DND-41 (cell line): ENCODE data around the gene EFR3B.

Source experiments
- ATAC-seq: fragments of 200-7000 bp; cut with Tn5 transposase; 3 replicates; pipeline ENCODE4 v1.9.1; 2021; ENCODE audit warnings: low read depth; ENCODE audit not compliant: insufficient read depth
- DNase-seq: peaks from one replicate; pipeline ENCODE4 v3.0.0-alpha.2; 2020
- H2AFZ ChIP-seq: 2 replicates; pipeline ENCODE4 v1.6.0; 2012; ENCODE audit warnings: low read depth, low read length
- H3K27ac ChIP-seq: 2 replicates; pipeline ENCODE4 v1.5.1; 2012; ENCODE audit warnings: low read length, inconsistent platforms
- H3K27me3 ChIP-seq: fragments of 200-600 bp; sonication (generic); 2 replicates; pipeline ENCODE4 v1.6.0; 2012; ENCODE audit warnings: low read length, mild to moderate bottlenecking, inconsistent platforms; ENCODE audit not compliant: insufficient read depth, poor library complexity
- H3K36me3 ChIP-seq: 2 replicates; pipeline ENCODE4 v1.5.1; 2012; ENCODE audit warnings: low read length, inconsistent platforms; ENCODE audit not compliant: insufficient read depth
- H3K4me1 ChIP-seq: 2 replicates; pipeline ENCODE4 v1.5.1; 2012; ENCODE audit warnings: mild to moderate bottlenecking, low read length; ENCODE audit not compliant: insufficient read depth
- H3K4me2 ChIP-seq: 2 replicates; pipeline ENCODE4 v1.6.0; 2012; ENCODE audit warnings: mild to moderate bottlenecking, moderate library complexity, low read length, inconsistent platforms; ENCODE audit not compliant: insufficient read depth
- H3K4me3 ChIP-seq, 2 experiments: fragments of 200-600 bp in 1 of 2; shearing (Covaris generic) in 1 of 2; 2 replicates each; pipeline ENCODE4 v1.5.1; 2012 to 2016; ENCODE audit warnings: inconsistent platforms in 2 of 2, low read length in 2 of 2, mild to moderate bottlenecking in 2 of 2, low read depth in 1 of 2, moderate library complexity in 1 of 2
- H3K79me2 ChIP-seq: 2 replicates; pipeline ENCODE4 v1.6.0; 2012; ENCODE audit warnings: low read length, inconsistent platforms; ENCODE audit not compliant: insufficient read depth
- H3K9ac ChIP-seq: 2 replicates; pipeline ENCODE4 v1.6.0; 2012; ENCODE audit warnings: low read depth, mild to moderate bottlenecking, inconsistent platforms, low read length, moderate library complexity
- H3K9me3 ChIP-seq: 2 replicates; pipeline ENCODE4 v1.5.1; 2012; ENCODE audit warnings: low read length, moderate library complexity, mild to moderate bottlenecking, inconsistent platforms; ENCODE audit not compliant: insufficient read depth, severe bottlenecking
- H4K20me1 ChIP-seq: 2 replicates; pipeline ENCODE4 v1.6.0; 2012; ENCODE audit warnings: low read length; ENCODE audit not compliant: insufficient read depth
- EZH2 ChIP-seq: IDR thresholded peaks from 3 replicates; pipeline ENCODE4 v1.6.1; 2012; ENCODE audit warnings: borderline replicate concordance, low read depth, mild to moderate bottlenecking, moderate library complexity, low read length, inconsistent platforms; ENCODE audit not compliant: severe bottlenecking
- TF ChIP-seq, protein P1 (sequence below): IDR thresholded peaks from 2 replicates; pipeline ENCODE4 v1.5.1; 2012; ENCODE audit warnings: borderline replicate concordance, low read length, moderate library complexity, mild to moderate bottlenecking; ENCODE audit not compliant: poor library complexity, severe bottlenecking; ENCODE audit errors: extremely low read depth

Gene EFR3B

DNA sequence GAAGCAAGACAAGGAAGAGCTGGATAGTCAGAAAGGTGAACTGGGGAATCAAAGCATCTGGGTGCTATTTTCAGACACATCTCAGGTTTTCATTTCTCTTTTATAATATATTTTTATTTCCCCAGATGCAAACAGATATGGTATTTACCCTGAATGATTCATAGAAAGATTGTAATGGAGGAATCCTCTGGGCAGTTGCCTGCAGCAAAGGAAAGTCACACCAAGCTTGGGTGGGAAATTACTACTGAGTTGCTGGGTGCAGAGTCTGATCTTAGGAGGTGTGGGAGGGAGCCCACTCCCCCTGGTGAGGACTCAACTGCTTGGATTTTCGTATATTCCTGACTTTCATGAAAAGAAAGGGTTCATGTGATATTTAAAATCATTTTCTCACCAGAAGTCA, 2.1 kb downstream of the EFR3B start:
- no peak overlapping the region for H3K4me2 ChIP-seq
- ATAC-seq (no peak), DNase-seq (no peak)
- no peaks in the 10 kb centered on the region for H3K79me2 ChIP-seq
- peaks cover 35% of the 10 kb centered on the region for H3K27me3 ChIP-seq
- peaks cover 18% of the 10 kb centered on the region for H3K4me1 ChIP-seq
- H4K20me1 ChIP-seq: peaks cover 17% of the 10 kb centered on the region
- no peaks in the 10 kb centered on the region for H3K36me3 ChIP-seq
- H3K9me3 ChIP-seq: no peaks in the 10 kb centered on the region
- H3K4me3 ChIP-seq: no peak overlapping the region
- H2AFZ ChIP-seq: no peak overlapping the region
- no peak overlapping the region for H3K9ac ChIP-seq
- TF ChIP-seq, protein P1, sequence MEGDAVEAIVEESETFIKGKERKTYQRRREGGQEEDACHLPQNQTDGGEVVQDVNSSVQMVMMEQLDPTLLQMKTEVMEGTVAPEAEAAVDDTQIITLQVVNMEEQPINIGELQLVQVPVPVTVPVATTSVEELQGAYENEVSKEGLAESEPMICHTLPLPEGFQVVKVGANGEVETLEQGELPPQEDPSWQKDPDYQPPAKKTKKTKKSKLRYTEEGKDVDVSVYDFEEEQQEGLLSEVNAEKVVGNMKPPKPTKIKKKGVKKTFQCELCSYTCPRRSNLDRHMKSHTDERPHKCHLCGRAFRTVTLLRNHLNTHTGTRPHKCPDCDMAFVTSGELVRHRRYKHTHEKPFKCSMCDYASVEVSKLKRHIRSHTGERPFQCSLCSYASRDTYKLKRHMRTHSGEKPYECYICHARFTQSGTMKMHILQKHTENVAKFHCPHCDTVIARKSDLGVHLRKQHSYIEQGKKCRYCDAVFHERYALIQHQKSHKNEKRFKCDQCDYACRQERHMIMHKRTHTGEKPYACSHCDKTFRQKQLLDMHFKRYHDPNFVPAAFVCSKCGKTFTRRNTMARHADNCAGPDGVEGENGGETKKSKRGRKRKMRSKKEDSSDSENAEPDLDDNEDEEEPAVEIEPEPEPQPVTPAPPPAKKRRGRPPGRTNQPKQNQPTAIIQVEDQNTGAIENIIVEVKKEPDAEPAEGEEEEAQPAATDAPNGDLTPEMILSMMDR: no peak
- TF ChIP-seq EZH2: no peak
- no peak overlapping the region for H3K27ac ChIP-seq

GRCh38 chr2:25044990-25045389, 3.1 kb downstream of the EFR3B start:
- Histone ChIP-seq H3K27ac (no peak overlapping the region), H3K9me3 (no peaks in the 10 kb centered on the region), H2AFZ (no peak overlapping the region), H3K36me3 (no peaks in the 10 kb centered on the region), H3K9ac (no peak overlapping the region), H3K27me3 (peaks cover 38% of the 10 kb centered on the region), H4K20me1 (peaks cover 17% of the 10 kb centered on the region), H3K79me2 (no peaks in the 10 kb centered on the region), H3K4me3 (no peak overlapping the region), H3K4me1 (peaks cover 18% of the 10 kb centered on the region), H3K4me2 (no peak overlapping the region)
- ATAC-seq: no peak
- no peak for DNase-seq
- TF ChIP-seq, protein P1: no peak
- TF ChIP-seq EZH2: no peak

DNA sequence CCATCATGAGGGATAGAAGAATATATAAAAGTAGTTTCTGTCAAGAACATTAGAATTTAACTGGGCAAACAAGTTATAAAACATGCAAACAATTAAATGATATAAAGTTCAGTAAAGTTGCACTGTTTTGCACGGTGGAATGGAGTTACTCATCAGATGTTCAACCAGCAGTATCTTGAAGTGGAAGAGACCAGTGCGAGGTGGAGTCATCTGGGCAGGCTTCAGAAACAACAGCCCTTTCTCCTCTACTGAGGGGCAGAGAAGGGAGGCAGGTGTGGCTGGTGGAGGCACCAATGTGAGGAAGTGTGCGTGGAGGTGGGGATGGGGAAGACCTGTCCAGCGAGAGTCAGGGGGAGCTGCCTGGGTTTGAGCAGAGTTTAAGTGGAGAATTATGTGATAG, 7.5 kb downstream of the EFR3B start:
- Histone ChIP-seq H4K20me1 (no peaks in the 10 kb centered on the region), H3K9me3 (no peaks in the 10 kb centered on the region), H3K27me3 (peaks cover 15% of the 10 kb centered on the region), H3K4me1 (no peaks in the 10 kb centered on the region), H3K4me2 (no peak overlapping the region), H3K9ac (no peak overlapping the region), H3K4me3 (no peak overlapping the region), H3K36me3 (no peaks in the 10 kb centered on the region), H3K27ac (no peak overlapping the region), H3K79me2 (no peaks in the 10 kb centered on the region), H2AFZ (no peak overlapping the region)
- ATAC-seq: no peak
- DNase-seq: no peak
- no peak for TF ChIP-seq EZH2
- TF ChIP-seq, protein P1: no peak

DNA sequence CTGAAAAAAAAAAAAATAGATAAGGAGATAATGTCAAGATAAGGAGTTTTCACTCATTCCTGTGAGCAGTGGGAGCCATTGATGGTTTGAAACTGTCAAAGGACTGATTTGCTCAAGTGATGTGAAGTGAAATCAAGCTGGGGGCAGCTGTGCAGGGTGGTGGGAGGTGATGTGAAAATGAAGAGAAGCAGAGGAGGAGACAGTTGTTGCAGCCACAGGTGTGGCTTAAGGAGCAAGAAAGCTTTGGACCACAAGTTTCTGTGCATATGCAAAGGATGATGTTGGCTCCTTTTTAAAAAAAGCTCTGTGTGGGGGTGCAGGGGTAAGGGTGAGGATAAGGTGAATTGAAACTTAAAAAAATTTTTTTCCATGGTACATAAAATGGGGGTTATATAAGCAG, 8.3 kb downstream of the EFR3B start:
- no peaks in the 10 kb centered on the region for H3K36me3 ChIP-seq
- no peaks in the 10 kb centered on the region for H3K79me2 ChIP-seq
- TF ChIP-seq, protein P1: no peak
- no peak for TF ChIP-seq EZH2
- no peaks in the 10 kb centered on the region for H4K20me1 ChIP-seq
- H3K4me2 ChIP-seq: no peak overlapping the region
- no peaks in the 10 kb centered on the region for H3K9me3 ChIP-seq
- H3K27me3 ChIP-seq: peaks cover 10% of the 10 kb centered on the region
- no peak for ATAC-seq
- H3K4me1 ChIP-seq: no peaks in the 10 kb centered on the region
- H3K9ac ChIP-seq: no peak overlapping the region
- no peak overlapping the region for H3K4me3 ChIP-seq
- no peak for DNase-seq
- no peak overlapping the region for H3K27ac ChIP-seq
- H2AFZ ChIP-seq: no peak overlapping the region
